DOHH2 (cell line): ENCODE data around the gene SLC4A2.

Experiments used
- EZH2phosphoT487 ChIP-seq: fragments of 200-600 bp; sonication (generic); IDR thresholded peaks from 2 replicates; pipeline ENCODE4 v1.6.1; 2017; ENCODE audit warnings: borderline replicate concordance, mild to moderate bottlenecking, antibody characterized with exemption, low read length, moderate library complexity, mixed read lengths
- TF ChIP-seq, protein P1 (sequence below): fragments of 200-600 bp; sonication (generic); IDR thresholded peaks from one replicate; pipeline ENCODE4 v1.5.1; 2014; ENCODE audit warnings: antibody characterized with exemption, mild to moderate bottlenecking, low read depth, low read length; ENCODE audit not compliant: poor library complexity, severe bottlenecking

DNA sequence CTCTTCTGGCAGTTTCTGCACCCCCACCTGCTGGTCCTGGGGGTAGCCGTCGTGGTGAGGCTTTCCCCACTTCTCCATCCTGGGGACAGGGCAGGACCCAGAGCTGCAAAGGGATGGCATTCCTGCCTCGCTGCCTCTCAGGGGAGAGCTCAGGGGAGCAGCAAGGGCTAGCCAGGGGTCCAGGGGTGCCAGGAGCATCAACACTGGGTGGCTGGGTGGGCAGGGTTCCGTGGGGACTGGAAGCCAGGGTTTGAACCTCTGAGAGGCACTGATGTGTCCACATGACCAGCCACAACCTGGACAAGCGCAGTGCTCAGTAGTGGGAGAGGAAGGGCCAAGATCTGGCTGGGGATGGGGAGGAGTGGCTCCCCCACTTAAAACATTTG is 25.5 kb upstream of the SLC4A2 start:
- TF ChIP-seq EZH2phosphoT487: no peak
- TF ChIP-seq, protein P1, sequence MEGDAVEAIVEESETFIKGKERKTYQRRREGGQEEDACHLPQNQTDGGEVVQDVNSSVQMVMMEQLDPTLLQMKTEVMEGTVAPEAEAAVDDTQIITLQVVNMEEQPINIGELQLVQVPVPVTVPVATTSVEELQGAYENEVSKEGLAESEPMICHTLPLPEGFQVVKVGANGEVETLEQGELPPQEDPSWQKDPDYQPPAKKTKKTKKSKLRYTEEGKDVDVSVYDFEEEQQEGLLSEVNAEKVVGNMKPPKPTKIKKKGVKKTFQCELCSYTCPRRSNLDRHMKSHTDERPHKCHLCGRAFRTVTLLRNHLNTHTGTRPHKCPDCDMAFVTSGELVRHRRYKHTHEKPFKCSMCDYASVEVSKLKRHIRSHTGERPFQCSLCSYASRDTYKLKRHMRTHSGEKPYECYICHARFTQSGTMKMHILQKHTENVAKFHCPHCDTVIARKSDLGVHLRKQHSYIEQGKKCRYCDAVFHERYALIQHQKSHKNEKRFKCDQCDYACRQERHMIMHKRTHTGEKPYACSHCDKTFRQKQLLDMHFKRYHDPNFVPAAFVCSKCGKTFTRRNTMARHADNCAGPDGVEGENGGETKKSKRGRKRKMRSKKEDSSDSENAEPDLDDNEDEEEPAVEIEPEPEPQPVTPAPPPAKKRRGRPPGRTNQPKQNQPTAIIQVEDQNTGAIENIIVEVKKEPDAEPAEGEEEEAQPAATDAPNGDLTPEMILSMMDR: no peak
